Esophagus (tissue), 2 donors: Measurements from ENCODE around the gene RORB. TPM values are rescaled to one million over a fixed set of nuclear protein-coding genes. Genes with fewer than 3 reads are reported as not detected.

Experiments used
- H3K27ac ChIP-seq, 2 donors: one replicate each; pipeline ENCODE4 v1.5.1; 2013; ENCODE audit warnings: low read depth in 2 of 2, mild to moderate bottlenecking in 2 of 2, inconsistent platforms in 1 of 2, low read length in 1 of 2, moderate library complexity in 1 of 2
- H3K27me3 ChIP-seq, 2 donors: one replicate each; pipeline ENCODE4 v1.6.1; 2013; ENCODE audit warnings: low read length in 2 of 2, control low read depth in 1 of 2, mild to moderate bottlenecking in 1 of 2; ENCODE audit not compliant: insufficient read depth in 2 of 2, control insufficient read depth in 1 of 2
- H3K36me3 ChIP-seq, 2 donors: one replicate each; pipeline ENCODE4 v1.6.1; 2013; ENCODE audit warnings: low read length in 1 of 2; ENCODE audit not compliant: control insufficient read depth in 2 of 2, insufficient read depth in 2 of 2
- H3K4me1 ChIP-seq, 2 donors: one replicate each; pipeline ENCODE4 v1.6.1; 2013; ENCODE audit warnings: low read length in 1 of 2; ENCODE audit not compliant: control insufficient read depth in 2 of 2, insufficient read depth in 2 of 2
- H3K4me3 ChIP-seq, 2 donors: one replicate each; pipeline ENCODE4 v1.5.1; 2013; ENCODE audit warnings: low read length in 2 of 2, mild to moderate bottlenecking in 2 of 2, low read depth in 1 of 2, moderate library complexity in 1 of 2
- H3K9me3 ChIP-seq, 2 donors: one replicate each; pipeline ENCODE4 v1.6.1; 2013; ENCODE audit warnings: mild to moderate bottlenecking in 2 of 2, low read depth in 1 of 2, low read length in 1 of 2, moderate library complexity in 1 of 2; ENCODE audit not compliant: control insufficient read depth in 2 of 2, insufficient read depth in 1 of 2
- WGBS, 2 donors: extraction: QIAGEN DNeasy Blood & Tissue Kit; methylation state at CpG; one replicate each; pipeline ENCODE4 v1.1.7; 2013; 5-methylcytosine and 5-hydroxymethylcytosine counted together
- polyA plus RNA-seq, 2 donors: library from polyadenylated mRNA; stranded (reverse); fragments of 200-250 nt; gene quantifications; one replicate each; pipeline ENCODE4 v1.2.3, GENCODE V29; 2013
- donor health status: healthy with polysubstance abuse.
- donor health status: Bipolar disorder and iron deficiency.

The RORB gene
- polyA plus RNA-seq, 2 donors: 0.04 to 0.05 TPM

GRCh38 chr9:74562611-74563010 lies 65.5 kb downstream of the RORB start:
- no peak overlapping the region for H3K4me3 ChIP-seq
- H3K4me1 ChIP-seq: no peaks in the 10 kb centered on the region
- no peaks in the 10 kb centered on the region for H3K27me3 ChIP-seq
- H3K27ac ChIP-seq: no peak overlapping the region
- no peaks in the 10 kb centered on the region for H3K9me3 ChIP-seq
- H3K36me3 ChIP-seq: no peaks in the 10 kb centered on the region

GRCh38 chr9:74570879-74571512 lies 73.9 kb downstream of the RORB start:
- WGBS, 2 donors: 23 to 24% methylated on average over 4 of the region's 4 CpGs
- no peaks in the 10 kb centered on the region for H3K27me3 ChIP-seq
- H3K27ac ChIP-seq: no peak overlapping the region

GRCh38 chr9:74573640-74574191 lies 76.6 kb downstream of the RORB start:
- H3K4me3 ChIP-seq: no peak overlapping the region
- WGBS, 2 donors: 69 to 79% methylated on average over 8 of the region's 8 CpGs
- H3K4me1 ChIP-seq: no peaks in the 10 kb centered on the region
- no peak overlapping the region for H3K27ac ChIP-seq
- H3K9me3 ChIP-seq: no peaks in the 10 kb centered on the region
- no peaks in the 10 kb centered on the region for H3K27me3 ChIP-seq
- no peaks in the 10 kb centered on the region for H3K36me3 ChIP-seq

More at GRCh38 chr9:74570879-74571512, 73.9 kb downstream of the RORB start:
- H3K4me3 ChIP-seq: no peak overlapping the region
- no peaks in the 10 kb centered on the region for H3K4me1 ChIP-seq
- H3K36me3 ChIP-seq: no peaks in the 10 kb centered on the region
- no peaks in the 10 kb centered on the region for H3K9me3 ChIP-seq

- WGBS, 2 donors: 58 to 63% methylated on average over 1 of the region's 1 CpG
- no peaks in the 10 kb centered on the region for H3K4me1 ChIP-seq
- H3K4me3 ChIP-seq: no peak overlapping the region
- no peaks in the 10 kb centered on the region for H3K9me3 ChIP-seq
- no peak overlapping the region for H3K27ac ChIP-seq
- no peaks in the 10 kb centered on the region for H3K27me3 ChIP-seq
- no peaks in the 10 kb centered on the region for H3K36me3 ChIP-seq
Observed at GRCh38 chr9:74576176-74576575, 79.0 kb downstream of the RORB start.

GRCh38 chr9:74577956-74578355 lies 80.8 kb downstream of the RORB start:
- Histone ChIP-seq H3K9me3 (no peaks in the 10 kb centered on the region), H3K27me3 (no peaks in the 10 kb centered on the region), H3K36me3 (no peaks in the 10 kb centered on the region), H3K4me3 (no peak overlapping the region), H3K4me1 (no peaks in the 10 kb centered on the region), H3K27ac (no peak overlapping the region)
- 26 to 36% methylated on average over 1 of the region's 1 CpG for whole genome bisulfite sequencing, 2 donors

- no peaks in the 10 kb centered on the region for H3K4me1 ChIP-seq
- H3K4me3 ChIP-seq: no peak overlapping the region
- no peaks in the 10 kb centered on the region for H3K9me3 ChIP-seq
- WGBS, 2 donors: 79 to 83% methylated on average over 5 of the region's 5 CpGs
- H3K27me3 ChIP-seq: no peaks in the 10 kb centered on the region
- no peaks in the 10 kb centered on the region for H3K36me3 ChIP-seq
- H3K27ac ChIP-seq: no peak overlapping the region
Observed at GRCh38 chr9:74589576-74589975, 92.4 kb downstream of the RORB start.

- Histone ChIP-seq H3K36me3 (no peaks in the 10 kb centered on the region), H3K4me1 (no peaks in the 10 kb centered on the region), H3K9me3 (no peaks in the 10 kb centered on the region), H3K4me3 (no peak overlapping the region), H3K27ac (no peak overlapping the region), H3K27me3 (no peaks in the 10 kb centered on the region)
- 41 to 54% methylated on average over 2 of the region's 2 CpGs for WGBS, 2 donors
Observed at GRCh38 chr9:74595286-74595685, 98.2 kb downstream of the RORB start.

GRCh38 chr9:74598874-74599273 lies 101.7 kb downstream of the RORB start:
- H3K27ac ChIP-seq: no peak overlapping the region
- H3K36me3 ChIP-seq: no peaks in the 10 kb centered on the region
- H3K4me1 ChIP-seq: no peaks in the 10 kb centered on the region
- 63 to 75% methylated on average over 3 of the region's 3 CpGs for WGBS, 2 donors
- H3K9me3 ChIP-seq: no peaks in the 10 kb centered on the region
- no peaks in the 10 kb centered on the region for H3K27me3 ChIP-seq
- no peak overlapping the region for H3K4me3 ChIP-seq

DNA sequence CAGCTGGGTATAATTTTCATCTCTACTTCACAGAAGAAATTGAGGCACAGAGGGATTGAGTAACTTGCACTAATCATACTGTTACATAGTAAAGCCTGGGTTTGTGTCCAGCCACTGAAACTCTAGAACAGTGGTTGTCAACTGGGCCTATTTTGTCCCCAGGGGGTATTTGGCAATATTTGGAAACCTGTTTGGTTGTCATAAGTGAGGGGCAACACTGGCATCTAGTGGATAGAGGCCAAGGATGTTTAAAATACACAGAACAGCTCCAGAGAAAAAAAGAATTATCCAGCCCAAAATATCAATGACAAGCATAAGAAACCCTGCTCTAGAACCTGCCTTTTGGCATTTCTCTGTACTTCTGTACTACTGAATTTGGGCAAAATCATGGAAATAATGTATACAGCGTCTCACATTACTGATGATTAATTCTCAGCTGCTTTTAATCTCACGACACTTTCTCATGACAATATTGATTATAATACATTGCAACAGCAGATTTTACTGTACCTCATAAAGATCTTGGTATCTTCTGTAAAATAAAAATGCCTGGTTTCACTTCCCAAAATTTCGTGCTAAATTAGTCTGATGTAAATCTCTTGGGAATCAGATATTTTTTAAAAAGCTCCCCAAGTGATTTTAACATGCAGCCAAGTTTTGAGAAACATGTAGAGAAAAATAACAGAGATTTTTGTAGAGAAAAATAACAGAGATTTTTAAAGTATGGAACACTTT lies 112.7 kb downstream of the RORB start:
- WGBS, 2 donors: 50 to 54% methylated on average over 3 of the region's 3 CpGs
- Histone ChIP-seq H3K36me3 (no peaks in the 10 kb centered on the region), H3K4me1 (no peaks in the 10 kb centered on the region), H3K4me3 (no peak overlapping the region), H3K9me3 (no peaks in the 10 kb centered on the region), H3K27me3 (no peaks in the 10 kb centered on the region), H3K27ac (no peak overlapping the region)
